Activated naive CD4-positive, alpha-beta T cell (primary cell): ENCODE results near the gene EGFL8.

Source experiments
- DNase-seq, 4 experiments: peaks; one replicate each; lab custom pipeline; 2025; lab: John Stamatoyannopoulos, UW

The EGFL8 gene

DNA sequence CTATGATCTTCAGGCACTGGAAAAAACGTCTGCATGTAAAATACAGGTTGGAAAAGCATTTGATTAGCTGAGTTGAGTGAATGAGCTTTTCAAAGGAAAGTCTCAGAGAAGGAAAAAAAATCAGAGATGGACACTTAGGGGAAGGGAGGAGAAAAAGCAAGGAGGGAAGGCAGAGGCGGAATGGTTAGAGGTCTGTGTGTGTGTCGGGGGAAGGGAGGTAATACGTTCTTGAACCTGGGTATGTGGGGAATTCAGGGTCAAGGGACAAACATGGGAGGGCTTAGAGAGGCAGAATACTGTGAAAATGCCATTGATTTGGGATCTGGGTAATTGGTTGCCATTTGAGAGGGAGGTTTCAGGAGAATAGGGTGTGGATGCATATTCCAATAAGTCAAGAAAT, 17.7 kb upstream of the EGFL8 start:
- DNase-seq, result no peak

DNA sequence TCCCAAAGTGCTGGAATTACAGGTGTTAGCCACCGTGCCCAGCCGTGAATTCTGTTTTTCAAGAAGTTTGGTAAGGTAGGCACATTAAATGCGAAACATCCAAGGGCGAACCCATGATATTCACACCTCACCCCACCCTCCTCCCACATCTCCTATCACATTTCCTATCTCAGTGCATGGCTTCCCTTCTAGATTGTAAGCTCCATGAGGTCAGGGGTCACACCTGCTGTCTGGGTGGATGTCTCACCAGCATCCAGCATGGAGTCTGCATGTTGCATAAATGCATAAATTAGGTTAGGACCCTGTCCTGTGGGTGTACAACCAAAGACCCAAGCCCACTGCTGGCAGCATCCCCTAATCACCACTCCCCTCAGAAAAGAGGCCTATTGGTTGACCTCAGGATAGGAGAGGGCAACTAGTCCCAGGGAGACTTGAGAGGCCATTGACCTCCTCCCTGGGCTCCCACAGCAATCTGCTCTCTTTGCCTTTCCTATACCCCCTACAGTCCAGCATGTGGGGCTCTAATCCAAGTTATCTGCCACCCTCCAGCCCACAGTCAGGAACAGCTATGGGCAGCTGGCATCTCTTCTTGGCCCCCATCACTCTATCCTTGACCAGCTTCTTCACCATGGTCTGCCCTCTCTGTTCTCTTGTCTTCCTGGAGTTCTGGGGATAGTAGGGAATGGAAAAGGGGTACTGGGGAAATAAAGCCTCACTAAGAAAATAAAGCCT, 16.8 kb upstream of the EGFL8 start:
- DNase-seq, result no peak

DNA sequence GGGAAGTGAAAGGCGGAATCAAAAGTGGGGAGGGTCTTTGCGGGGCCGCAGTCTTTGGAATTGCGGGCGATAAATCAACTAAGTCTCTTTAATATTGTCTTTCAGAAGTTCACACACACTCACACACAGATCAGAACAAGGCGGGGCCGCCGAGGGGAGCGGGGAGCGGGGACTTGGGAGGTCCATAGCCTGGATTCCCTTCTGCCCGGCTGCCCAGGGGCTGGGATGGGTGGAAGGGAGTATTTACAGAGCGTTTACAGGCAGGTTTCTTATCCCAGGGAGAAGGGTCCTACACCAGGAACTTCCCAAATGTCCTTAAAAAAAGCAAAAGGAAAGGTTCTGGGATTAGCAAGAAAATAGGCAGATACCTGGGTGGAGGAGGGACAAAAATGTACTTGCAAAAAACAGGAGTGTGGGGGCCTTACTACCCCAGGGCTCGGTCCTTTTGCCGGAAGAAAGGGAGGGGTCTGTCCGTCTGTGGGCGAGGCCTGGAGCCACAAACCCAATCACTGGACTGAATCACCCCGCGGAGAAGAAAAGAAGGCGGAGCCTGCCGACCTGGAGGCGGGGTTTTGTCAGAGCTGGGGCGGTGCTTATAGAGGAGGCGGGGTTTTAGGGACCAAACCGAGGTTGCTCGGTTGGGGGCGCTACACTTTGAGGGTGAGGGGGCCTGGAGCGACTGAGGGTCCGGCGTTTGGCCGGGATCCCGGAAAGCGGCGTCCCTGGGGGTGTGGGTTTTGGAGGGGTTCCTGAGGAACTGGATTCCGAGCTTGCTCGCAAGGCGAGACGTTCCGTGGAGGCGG, 15.9 kb upstream of the EGFL8 start:
- DNase-seq, result peak; percentile 28 to 65 (median 52)

DNA sequence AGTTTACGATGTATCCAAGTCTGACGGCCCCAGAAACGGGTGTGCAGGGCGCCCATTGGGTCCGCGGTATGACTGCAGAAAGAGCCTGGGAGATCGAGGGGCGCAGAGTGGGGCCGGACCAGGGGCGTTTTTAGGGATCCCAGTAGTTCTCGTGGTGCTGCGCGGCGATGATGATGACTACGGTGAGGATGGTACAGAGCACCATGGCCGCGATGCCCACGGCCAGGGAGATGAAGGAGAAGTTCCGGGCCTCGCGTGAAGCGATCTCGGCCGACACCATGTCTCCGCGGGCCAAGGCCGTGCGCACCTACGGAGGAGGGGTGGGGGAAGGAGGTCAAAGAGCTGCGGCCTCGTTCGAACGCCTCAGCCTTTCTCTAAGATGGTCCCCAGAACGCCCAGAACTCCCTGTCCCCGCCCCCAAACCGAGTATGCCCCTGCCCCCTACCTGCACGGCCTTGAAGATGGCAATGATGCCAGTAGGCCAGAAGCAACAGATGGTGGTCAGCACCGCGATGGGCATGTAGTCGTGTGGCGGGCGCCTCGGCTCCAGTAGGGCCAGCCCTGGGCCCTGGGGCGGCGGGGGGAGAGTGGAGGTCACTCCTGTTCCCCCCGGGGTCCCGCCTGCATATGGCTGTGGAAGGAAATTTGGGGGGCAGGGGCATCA, 15.2 kb upstream of the EGFL8 start:
- no peak for DNase-seq

DNA sequence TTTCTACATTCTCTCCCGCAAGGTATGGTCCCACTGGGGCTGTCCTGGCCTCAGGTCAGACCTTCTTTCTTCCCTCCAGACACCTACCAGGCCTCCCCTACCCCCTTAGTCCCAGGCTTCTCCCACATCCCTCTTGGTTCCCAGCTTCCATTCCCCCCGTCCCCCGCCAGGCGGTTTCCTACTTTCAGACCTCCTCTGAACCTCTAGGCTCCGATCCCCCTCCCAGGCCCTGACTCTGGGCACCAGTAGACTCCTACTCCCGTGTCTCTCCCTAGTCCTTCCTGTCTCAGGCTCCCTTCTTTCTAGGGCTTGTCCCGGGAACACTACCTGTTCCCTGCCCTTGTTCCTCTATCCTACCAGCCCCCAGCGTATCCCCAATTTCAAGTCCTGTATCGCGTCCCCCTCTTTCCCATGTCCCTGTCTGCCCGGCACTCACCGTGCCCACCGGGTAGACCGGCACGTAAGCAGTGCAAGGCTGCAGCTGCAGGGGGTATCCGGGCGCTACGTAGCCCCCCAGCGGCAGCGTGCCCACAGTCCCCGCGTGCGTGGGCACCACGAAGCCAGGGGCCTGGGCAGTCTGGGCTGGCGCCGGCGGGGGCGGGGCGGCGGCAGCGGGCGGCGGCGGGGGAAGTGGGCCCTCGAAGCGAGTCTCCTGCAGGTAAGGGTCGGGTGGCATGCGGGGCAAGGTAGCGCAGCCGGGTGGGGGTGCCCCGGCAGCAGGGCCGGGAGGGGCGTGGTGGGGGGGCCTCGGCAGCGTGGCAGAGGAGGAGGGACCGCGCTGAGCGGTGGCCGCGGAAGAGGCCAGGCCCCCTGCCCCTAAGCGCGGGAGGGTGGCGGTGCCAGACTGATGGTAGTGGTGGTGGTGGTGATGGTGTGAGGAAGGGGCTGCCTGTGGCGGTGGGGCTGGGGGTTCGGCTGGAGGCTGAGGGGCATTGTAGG, 14.2 kb upstream of the EGFL8 start:
- DNase-seq, result no peak

DNA sequence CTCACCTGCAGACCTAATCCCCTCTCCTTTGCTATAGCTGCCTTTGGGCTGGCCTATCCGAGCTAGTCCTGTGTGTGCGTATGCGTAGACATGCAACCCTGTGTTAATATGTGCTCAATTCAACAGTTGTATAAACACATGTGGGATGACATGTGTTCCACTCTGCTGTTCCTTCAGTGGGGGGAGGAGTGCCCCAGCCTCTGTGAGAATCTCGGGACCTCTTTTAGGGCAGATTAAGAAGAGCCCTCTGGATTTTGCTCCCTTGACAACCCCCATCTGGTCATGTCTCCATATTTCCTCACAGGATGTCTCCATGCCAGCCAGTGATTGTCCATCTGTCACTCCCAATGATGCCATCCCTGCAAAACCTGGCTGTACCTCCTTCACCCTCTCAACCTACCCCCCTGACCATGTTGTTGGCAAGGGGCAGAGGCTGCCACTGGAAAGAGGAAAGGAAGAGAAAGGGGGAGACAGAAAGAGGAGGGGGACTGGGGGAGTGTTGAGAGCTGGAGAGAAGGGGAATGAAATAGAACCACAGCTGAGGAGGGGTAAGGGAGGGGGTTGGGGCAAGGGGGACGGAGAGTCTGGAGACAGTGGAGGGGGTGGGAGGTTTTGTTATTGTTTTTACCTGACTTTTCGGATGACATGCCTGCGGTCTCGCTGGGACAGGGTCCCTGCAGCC, 13.1 kb upstream of the EGFL8 start:
- DNase-seq, result no peak

DNA sequence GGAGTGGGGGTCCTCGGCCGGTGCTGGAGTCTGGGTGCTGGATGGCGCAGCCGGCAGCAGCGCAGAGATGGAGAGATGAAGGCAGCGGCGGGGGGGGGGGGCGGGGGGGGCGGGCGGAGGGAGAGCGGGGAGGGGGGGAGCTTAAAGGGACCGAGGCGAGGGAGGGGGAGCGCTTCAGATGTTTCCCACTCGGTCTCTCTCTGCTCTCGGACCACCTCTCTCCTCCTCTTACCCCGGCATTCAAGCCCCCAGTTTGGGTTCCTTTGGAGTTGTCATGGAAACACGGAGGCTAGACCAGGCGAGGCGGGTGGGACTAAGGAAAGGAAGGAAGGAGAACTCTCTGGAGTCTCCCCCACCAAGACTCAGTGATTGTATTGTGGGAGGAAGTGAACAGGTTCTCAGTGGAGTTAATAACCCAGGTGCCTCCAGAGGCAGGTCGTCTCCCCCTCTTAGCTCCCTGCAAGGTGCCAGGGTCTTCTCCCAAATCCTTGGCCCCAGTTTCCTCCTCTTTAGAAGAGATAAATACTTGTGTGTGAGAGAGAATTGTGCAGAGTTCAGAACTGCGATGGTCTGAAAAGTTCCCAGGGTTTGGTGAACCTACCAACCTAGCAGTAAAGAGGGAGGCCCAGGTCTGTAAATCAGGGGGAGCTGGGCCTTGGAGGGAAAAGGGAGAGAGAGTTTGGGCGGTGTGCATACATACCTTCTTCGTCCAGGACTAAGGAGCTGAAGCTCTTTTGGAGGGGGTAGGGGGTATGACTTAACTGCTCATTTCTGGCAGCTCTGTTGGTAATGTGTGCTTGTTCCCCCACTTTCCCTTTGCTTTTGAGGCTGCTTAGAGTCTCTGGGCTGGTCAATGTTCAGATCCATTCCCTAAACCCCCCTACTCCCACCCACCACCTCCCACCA, 12.3 kb upstream of the EGFL8 start, which contains the start of gene PRRT1:
TSS of gene PRRT1 (minus strand) at position 77 of the 906 bp plus-strand sequence. CDS start 112 bp downstream, outside the sequence.
- DNase-seq, result no peak

DNA sequence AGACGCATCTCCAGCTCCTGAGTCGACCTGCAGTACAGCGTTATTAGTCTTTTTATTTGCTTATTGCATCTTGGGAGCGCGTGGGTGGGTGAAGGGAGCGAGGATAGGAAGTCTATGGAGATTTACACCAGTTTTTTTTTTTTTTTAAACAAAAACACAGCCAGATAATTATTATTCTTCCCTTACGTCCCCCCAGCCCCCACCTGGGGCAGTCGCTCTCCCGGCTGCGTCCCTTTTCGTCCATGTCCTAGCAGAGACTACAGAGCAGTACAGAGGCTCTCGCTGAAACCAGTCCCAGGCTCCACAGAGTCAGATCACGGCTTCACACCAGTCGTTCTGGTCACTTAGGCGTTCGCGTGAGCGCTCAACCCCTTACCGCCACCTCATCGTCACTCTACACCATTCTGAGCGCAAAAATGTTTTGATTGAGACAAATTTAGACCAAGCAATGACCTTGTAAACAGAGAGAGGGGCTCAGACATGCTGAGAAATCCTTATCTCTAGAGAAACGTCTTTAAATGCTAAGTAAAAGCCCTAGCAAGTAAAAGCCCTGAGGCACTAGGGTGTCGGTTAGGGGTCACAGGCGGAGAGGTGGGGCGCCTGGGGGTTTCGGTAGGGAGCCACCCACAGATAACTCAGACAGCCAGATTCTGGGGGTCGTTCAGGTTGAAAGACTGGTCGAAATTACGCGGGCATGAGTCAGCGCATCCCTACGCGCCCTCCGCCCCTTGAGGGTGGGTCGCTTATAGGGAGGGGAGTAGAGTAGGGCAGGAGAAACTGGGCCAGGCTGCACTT, 11.4 kb upstream of the EGFL8 start:
- no peak for DNase-seq

DNA sequence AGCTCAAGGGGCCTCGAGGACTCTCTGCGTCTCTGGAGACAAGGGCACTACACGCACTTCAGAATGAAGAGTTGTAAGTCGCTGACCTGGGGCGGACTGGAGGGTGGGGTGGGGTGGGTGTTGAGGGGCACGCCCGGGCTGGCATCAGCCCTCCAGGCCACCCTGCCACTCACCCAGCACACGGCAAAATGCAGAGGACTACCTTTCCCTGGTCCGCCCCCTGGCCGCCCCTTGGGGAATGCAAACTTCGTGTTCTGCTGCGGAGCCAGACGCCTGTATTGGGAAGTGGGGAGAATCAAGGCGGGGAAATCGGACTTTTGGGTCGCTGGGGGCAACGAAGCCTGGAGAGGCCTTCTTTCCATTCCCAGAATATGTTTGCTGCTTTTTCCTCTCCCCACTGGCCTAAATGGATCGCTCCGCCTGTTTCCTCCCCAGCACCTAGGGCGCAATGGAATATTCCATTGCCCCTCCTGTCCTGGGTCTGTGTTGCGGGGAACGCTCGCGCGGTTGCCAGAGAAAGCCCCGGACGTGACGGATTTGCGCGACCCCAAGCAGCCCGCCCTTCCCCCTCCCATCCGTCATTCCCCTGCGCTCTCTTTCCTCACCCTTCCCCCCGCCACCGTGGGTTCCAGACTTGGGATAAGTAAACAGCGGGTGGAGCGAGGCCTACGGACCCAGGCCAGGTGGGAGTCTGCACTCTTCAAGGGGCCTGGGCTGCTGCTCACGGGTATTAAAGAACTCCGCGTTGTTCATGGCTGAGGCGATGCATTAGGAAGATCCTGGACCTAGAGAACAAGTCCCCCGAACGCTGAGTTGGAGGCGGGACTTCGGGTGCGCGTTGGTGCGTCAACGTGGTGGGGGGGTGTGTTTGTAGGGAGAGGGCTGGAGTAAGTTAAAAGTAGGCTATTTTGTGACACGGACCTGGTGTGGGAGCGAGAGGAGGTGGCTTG, 10.6 kb upstream of the EGFL8 start, which contains the start of gene PPT2:
TSS of gene PPT2 (plus strand) at position 578 of the 950 bp plus-strand sequence. CDS start 454 bp downstream, outside the sequence.
- peak; percentile 33 to 55 (median 48) for DNase-seq

DNA sequence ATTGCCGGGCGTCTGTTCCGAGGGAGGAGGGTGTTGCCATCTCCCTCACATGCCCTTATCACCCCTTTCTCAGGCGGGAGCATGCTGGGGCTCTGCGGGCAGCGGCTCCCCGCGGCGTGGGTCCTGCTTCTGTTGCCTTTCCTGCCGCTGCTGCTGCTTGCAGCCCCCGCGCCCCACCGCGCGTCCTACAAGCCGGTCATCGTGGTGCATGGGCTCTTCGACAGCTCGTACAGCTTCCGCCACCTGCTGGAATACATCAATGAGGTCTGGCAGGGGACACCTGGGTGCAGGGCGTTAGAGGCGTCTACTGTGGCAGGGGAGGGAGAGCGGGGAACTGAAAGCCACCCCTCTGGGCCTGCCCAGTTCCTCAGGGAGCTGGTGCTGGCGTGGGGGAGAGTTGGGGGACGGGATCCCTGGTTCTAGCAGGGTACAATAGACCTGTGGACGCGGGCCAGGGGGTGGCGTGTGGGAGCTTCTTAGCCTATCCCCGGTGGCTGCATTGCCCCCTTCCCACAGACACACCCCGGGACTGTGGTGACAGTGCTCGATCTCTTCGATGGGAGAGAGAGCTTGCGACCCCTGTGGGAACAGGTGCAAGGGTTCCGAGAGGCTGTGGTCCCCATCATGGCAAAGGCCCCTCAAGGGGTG, 9.8 kb upstream of the EGFL8 start:
- peak in 3 of 4 experiments; percentile 36 to 42 (median 40) for DNase-seq

DNA sequence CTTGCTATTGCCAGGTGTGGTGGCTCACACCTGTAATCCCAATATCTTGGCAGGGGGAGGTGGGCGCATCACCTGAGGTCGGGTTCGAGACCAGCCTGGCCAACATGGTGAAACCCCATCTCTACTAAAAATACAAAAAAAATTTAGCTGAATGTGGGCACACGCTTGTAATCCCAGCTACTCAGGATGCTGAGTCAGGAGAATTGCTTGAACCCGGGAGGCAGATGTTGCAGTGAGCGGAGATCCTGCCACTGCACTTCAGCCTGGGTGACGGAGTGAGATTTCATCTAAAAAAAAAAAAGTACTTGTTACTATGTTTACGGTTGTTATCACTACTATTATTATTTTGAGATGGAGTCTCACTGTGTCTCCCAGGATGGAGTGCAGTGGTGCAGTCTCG, 7.5 kb upstream of the EGFL8 start:
- DNase-seq, result no peak

DNA sequence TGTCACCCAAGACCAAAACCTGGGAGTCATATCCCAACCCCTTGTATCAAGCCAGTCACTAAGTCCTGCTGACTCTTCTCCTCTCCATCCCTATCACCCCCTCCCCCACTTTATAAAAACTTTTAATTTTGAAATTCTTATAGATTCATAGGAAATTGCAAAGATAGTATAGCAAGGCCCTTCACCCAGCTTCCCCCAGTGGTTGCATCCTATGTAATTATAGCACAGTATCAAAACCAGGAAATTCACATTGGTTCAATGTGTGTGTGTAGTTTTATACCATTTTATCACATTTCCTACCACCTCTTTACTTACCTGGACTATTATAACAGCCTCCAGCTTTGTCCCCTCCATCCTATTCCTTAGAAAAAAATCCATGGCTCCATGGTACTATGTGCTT, 6.3 kb upstream of the EGFL8 start:
- DNase-seq, result no peak

DNA sequence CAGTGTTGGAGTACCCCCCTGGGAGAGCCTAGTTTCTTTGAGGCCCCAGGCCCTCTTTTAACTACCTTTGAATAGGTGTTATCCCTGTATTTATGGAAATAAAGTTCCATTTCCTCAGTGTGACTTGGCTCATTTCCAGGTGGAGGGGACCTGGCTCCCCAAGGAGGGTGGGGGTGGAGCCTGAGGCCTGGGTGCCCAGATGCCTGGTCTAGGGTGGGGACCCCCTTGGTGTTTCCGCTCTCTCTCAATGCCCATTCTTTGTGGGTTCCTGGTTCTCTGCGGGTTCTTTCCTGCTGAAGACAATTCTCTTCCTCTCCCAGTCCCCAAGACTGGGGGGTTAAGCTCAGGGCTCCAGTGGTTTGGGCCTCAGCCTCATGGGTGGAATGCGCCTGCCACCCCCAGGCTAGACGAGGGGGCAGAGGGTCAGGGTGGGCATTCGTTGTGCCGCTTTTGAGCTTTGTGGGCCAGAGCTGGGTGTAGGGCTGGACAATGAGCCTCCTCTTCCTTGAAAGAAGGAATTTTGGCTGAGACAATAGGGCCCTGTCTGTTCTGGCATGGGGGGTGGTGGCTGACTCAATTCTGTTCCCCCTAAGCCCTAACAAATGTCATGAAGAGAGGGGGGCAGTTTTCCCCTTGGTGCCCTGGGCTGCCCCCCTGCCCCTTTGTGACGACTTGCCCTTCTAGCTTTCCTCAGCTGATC, 686 bp upstream of the EGFL8 start:
- no peak for DNase-seq

DNA sequence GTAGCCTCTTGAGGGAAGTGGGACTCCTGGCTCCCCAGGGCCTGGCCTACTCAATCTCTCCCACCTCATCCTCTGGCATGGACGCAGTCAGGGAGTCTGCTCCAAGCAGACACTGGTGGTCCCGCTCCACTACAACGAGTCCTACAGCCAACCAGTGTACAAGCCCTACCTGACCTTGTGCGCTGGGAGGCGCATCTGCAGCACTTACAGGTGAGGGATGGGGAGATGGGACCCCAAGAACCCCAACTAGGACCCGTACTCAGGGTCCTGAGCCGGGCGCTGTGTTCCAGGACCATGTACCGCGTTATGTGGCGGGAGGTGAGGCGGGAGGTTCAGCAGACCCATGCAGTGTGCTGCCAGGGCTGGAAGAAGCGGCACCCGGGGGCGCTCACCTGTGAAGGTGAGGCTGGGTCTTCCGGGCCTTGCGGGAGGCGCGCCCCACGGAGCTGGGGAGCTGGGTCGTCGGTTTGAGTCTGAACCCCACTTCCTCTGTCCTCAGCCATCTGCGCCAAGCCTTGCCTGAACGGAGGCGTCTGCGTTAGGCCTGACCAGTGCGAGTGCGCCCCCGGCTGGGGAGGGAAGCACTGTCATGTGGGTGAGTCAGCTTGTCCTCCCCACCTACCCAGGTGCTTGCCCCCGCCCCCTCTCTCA, 2.1 kb downstream of the EGFL8 start:
- DNase-seq, result no peak

DNA sequence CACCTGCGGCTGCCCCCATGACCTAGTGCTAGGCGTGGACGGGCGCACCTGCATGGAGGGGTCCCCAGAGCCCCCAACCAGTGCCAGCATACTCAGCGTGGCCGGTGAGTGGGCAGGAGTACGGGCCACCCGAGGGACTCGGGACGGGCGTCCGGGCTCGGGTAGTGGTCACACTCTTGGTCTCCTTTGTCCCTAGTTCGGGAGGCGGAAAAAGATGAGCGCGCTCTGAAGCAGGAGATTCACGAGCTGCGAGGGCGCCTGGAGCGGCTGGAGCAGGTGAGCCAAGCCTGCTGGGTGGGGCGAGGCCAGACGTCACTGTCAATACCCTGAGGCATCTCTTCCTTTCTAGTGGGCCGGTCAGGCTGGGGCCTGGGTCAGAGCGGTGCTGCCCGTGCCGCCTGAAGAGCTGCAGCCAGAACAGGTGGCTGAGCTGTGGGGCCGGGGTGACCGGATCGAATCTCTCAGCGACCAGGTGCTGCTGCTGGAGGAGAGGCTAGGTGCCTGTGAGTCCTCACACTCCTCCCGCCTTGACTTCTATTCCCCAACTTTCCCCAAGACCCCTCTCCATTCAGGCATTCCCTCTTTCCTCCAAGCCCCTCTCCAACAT, 2.9 kb downstream of the EGFL8 start:
- no peak for DNase-seq
